WTC11 (cell line): ENCODE results near the gene NR1I2. TPM values are rescaled to one million over a fixed set of nuclear protein-coding genes. Genes with fewer than 3 reads are reported as not detected.

ENCODE experiments used
- ATAC-seq: fragments of 200-7000 bp; cut with Tn5 transposase; 2 replicates; pipeline ENCODE4 v1.10.0; 2021; ENCODE audit warnings: mild to moderate bottlenecking, moderate library complexity
- CTCF ChIA-PET: fragments of 300-600 bp; sonication (Branson Sonifier 250); formaldehyde crosslinking; loops from one replicate; lab custom pipeline; 2021; ENCODE audit warnings: antibody characterized with exemption; lab: Charles Lee
- POLR2A ChIA-PET: fragments of 350-600 bp; sonication (Branson Sonifier 250); formaldehyde crosslinking; loops from one replicate; lab custom pipeline; 2021; ENCODE audit warnings: antibody characterized with exemption; lab: Charles Lee
- DNase-seq: peaks from one replicate; pipeline ENCODE4 v3.0.0; 2021; ENCODE audit warnings: low spot score
- H3K27ac Mint-ChIP-seq: 2 replicates; pipeline ENCODE4 v1.8.0; 2021; ENCODE audit warnings: mixed read lengths
- H3K27me3 Mint-ChIP-seq: 2 replicates; pipeline ENCODE4 v1.8.0; 2021; ENCODE audit warnings: low read depth, mild to moderate bottlenecking, moderate library complexity, mixed read lengths
- H3K36me3 Mint-ChIP-seq: 2 replicates; pipeline ENCODE4 v1.8.0; 2021; ENCODE audit warnings: mixed read lengths
- H3K4me1 Mint-ChIP-seq: 2 replicates; pipeline ENCODE4 v1.8.0; 2022; ENCODE audit warnings: mixed read lengths
- H3K4me3 Mint-ChIP-seq: 2 replicates; pipeline ENCODE4 v1.8.0; 2021; ENCODE audit warnings: mild to moderate bottlenecking, moderate library complexity, mixed read lengths
- H3K9me3 Mint-ChIP-seq: 2 replicates; pipeline ENCODE4 v1.8.0; 2021; ENCODE audit warnings: mixed read lengths
- CDX4 ChIP-seq: fragments of 250-450 bp; sonication (Bioruptor Pico); IDR thresholded peaks from 2 replicates; pipeline ENCODE4 v1.9.0; 2021; ENCODE audit warnings: moderate library complexity, mild to moderate bottlenecking, inconsistent platforms, borderline replicate concordance
- EMX1 ChIP-seq: fragments of 250-450 bp; sonication (Bioruptor Pico); IDR thresholded peaks from 2 replicates; pipeline ENCODE4 v1.8.0; 2021; ENCODE audit warnings: mild to moderate bottlenecking
- ERG ChIP-seq: fragments of 250-450 bp; sonication (Bioruptor Pico); IDR thresholded peaks from 2 replicates; pipeline ENCODE4 v1.8.0; 2021; ENCODE audit warnings: mild to moderate bottlenecking
- ESRRA ChIP-seq: sonication (generic); formaldehyde crosslinking; IDR thresholded peaks from 2 replicates; pipeline ENCODE4 v1.8.1; 2022; ENCODE audit warnings: mild to moderate bottlenecking, missing genetic modification reagents, borderline replicate concordance
- HMGXB4 ChIP-seq: sonication (generic); formaldehyde crosslinking; IDR thresholded peaks from 2 replicates; pipeline ENCODE4 v1.8.1; 2023; ENCODE audit warnings: mild to moderate bottlenecking, moderate library complexity, missing genetic modification reagents
- IRF1 ChIP-seq: sonication (generic); formaldehyde crosslinking; IDR thresholded peaks from 2 replicates; pipeline ENCODE4 v1.8.0; 2023; ENCODE audit warnings: missing genetic modification reagents
- JUN ChIP-seq: sonication (generic); formaldehyde crosslinking; IDR thresholded peaks from 2 replicates; pipeline ENCODE4 v1.8.0; 2023; ENCODE audit warnings: mild to moderate bottlenecking, missing genetic modification reagents
- KAT7 ChIP-seq: sonication (generic); formaldehyde crosslinking; IDR thresholded peaks from 2 replicates; pipeline ENCODE4 v1.8.1; 2023; ENCODE audit warnings: missing genetic modification reagents, mild to moderate bottlenecking, borderline replicate concordance
- MXD4 ChIP-seq: fragments of 250-450 bp; sonication (Bioruptor Pico); IDR thresholded peaks from 2 replicates; pipeline ENCODE4 v1.8.0; 2021; ENCODE audit warnings: mild to moderate bottlenecking, moderate library complexity, borderline replicate concordance
- MYBL2 ChIP-seq: sonication (generic); formaldehyde crosslinking; IDR thresholded peaks from 2 replicates; pipeline ENCODE4 v1.8.1; 2023; ENCODE audit warnings: mild to moderate bottlenecking, moderate library complexity, missing genetic modification reagents
- NFATC4 ChIP-seq: fragments of 250-450 bp; sonication (Bioruptor Pico); IDR thresholded peaks from 2 replicates; pipeline ENCODE4 v1.9.0; 2021; ENCODE audit warnings: mild to moderate bottlenecking
- NFYB ChIP-seq: sonication (generic); formaldehyde crosslinking; conservative IDR thresholded peaks from 2 replicates; pipeline ENCODE4 v1.8.0; 2022; ENCODE audit warnings: low read depth, missing genetic modification reagents
- SMAD4 ChIP-seq: sonication (generic); formaldehyde crosslinking; IDR thresholded peaks from 2 replicates; pipeline ENCODE4 v1.8.0; 2022; ENCODE audit warnings: mild to moderate bottlenecking, missing genetic modification reagents
- ZBTB21 ChIP-seq: sonication (generic); formaldehyde crosslinking; IDR thresholded peaks from 2 replicates; pipeline ENCODE4 v1.8.1; 2023; ENCODE audit warnings: mild to moderate bottlenecking, missing genetic modification reagents, borderline replicate concordance
- ZMAT4 ChIP-seq: fragments of 250-450 bp; sonication (Bioruptor Pico); IDR thresholded peaks from 2 replicates; pipeline ENCODE4 v1.9.0; 2021; ENCODE audit warnings: mild to moderate bottlenecking
- ZNF232 ChIP-seq: sonication (generic); formaldehyde crosslinking; IDR thresholded peaks from 2 replicates; pipeline ENCODE4 v1.8.0; 2022; ENCODE audit warnings: mild to moderate bottlenecking, missing genetic modification reagents
- ZNF396 ChIP-seq: fragments of 250-450 bp; sonication (Bioruptor Pico); IDR thresholded peaks from 2 replicates; pipeline ENCODE4 v1.8.0; 2021; ENCODE audit warnings: mild to moderate bottlenecking, moderate library complexity, borderline replicate concordance
- ZNF532 ChIP-seq: fragments of 250-450 bp; sonication (Bioruptor Pico); IDR thresholded peaks from 2 replicates; pipeline ENCODE4 v1.9.0; 2021; ENCODE audit warnings: mild to moderate bottlenecking, borderline replicate concordance
- ZSCAN18 ChIP-seq: fragments of 250-450 bp; sonication (Bioruptor Pico); IDR thresholded peaks from 2 replicates; pipeline ENCODE4 v2.1.2; 2022; ENCODE audit warnings: mild to moderate bottlenecking, moderate library complexity
- total RNA-seq: library from RNA; stranded (reverse); gene quantifications from 3 replicates; pipeline ENCODE4 v1.2.3, GENCODE V29; 2021

The NR1I2 gene
- total RNA-seq, 1 experiment from 2014 or later = 1.7 TPM

GRCh38 chr3:119759962-119760361 is 21.9 kb upstream of the NR1I2 start:
- H3K27me3 Mint-ChIP-seq = peaks cover 4% of the 10 kb centered on the region; the same call in 1 of the 2 replicates
- ATAC-seq (no peak), DNase-seq (no peak)
- no peak overlapping the region for H3K4me3 Mint-ChIP-seq
- peaks cover 18% of the 10 kb centered on the region for H3K9me3 Mint-ChIP-seq
- TF ChIP-seq ZNF396 (CRISPR knock-in tag) (no peak), JUN (no peak), ERG (CRISPR knock-in tag) (no peak), IRF1 (CRISPR knock-in tag) (no peak), ZSCAN18 (CRISPR knock-in tag) (no peak), ZBTB21 (no peak), ZNF532 (CRISPR knock-in tag) (no peak), NFYB (CRISPR knock-in tag) (no peak), EMX1 (no peak), MYBL2 (no peak)
- no peak overlapping the region for H3K27ac Mint-ChIP-seq
- no peaks in the 10 kb centered on the region for H3K4me1 Mint-ChIP-seq
- ChIA-PET CTCF (no interaction called here), POLR2A (no interaction called here)
- H3K36me3 Mint-ChIP-seq = no peaks in the 10 kb centered on the region

GRCh38 chr3:119762876-119763275 is 19.0 kb upstream of the NR1I2 start:
- Mint-ChIP-seq H3K9me3 (peaks cover 13% of the 10 kb centered on the region), H3K36me3 (no peaks in the 10 kb centered on the region), H3K4me3 (no peak overlapping the region), H3K27me3 (peaks cover 9% of the 10 kb centered on the region), H3K27ac (no peak overlapping the region)
- no peak for DNase-seq
- CTCF ChIA-PET = no interaction called here
- POLR2A ChIA-PET = no interaction called here
- TF ChIP-seq IRF1 (CRISPR knock-in tag) (no peak), ZNF232 (CRISPR knock-in tag) (no peak), ZMAT4 (no peak), CDX4 (CRISPR knock-in tag) (no peak), SMAD4 (CRISPR knock-in tag) (no peak), KAT7 (CRISPR knock-in tag) (no peak), HMGXB4 (no peak), ERG (CRISPR knock-in tag) (no peak), NFATC4 (CRISPR knock-in tag) (no peak), MXD4 (CRISPR knock-in tag) (no peak), ESRRA (CRISPR knock-in tag) (no peak)
- TF ChIP-seq, all 79 proteins: peak for 0
- H3K4me1 Mint-ChIP-seq = no peaks in the 10 kb centered on the region
- no peak for ATAC-seq
